ENCODE results near the gene GABRP.
A peak's percentile ranks its signal among the peaks of the same experiment; 100 is the strongest.

Gene GABRP

GRCh38 chr5:170809551-170809950 lies 26.0 kb downstream of the GABRP start:
- TF ChIP-seq, protein P1, sequence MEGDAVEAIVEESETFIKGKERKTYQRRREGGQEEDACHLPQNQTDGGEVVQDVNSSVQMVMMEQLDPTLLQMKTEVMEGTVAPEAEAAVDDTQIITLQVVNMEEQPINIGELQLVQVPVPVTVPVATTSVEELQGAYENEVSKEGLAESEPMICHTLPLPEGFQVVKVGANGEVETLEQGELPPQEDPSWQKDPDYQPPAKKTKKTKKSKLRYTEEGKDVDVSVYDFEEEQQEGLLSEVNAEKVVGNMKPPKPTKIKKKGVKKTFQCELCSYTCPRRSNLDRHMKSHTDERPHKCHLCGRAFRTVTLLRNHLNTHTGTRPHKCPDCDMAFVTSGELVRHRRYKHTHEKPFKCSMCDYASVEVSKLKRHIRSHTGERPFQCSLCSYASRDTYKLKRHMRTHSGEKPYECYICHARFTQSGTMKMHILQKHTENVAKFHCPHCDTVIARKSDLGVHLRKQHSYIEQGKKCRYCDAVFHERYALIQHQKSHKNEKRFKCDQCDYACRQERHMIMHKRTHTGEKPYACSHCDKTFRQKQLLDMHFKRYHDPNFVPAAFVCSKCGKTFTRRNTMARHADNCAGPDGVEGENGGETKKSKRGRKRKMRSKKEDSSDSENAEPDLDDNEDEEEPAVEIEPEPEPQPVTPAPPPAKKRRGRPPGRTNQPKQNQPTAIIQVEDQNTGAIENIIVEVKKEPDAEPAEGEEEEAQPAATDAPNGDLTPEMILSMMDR (IDR thresholded peaks at IDR 0.05): peak; percentile 37
- no peak for TF ChIP-seq ZFX (IDR thresholded peaks at IDR 0.05; ENCODE audit: borderline replicate concordance)
- no peak overlapping the region for H3K27ac ChIP-seq

DNA sequence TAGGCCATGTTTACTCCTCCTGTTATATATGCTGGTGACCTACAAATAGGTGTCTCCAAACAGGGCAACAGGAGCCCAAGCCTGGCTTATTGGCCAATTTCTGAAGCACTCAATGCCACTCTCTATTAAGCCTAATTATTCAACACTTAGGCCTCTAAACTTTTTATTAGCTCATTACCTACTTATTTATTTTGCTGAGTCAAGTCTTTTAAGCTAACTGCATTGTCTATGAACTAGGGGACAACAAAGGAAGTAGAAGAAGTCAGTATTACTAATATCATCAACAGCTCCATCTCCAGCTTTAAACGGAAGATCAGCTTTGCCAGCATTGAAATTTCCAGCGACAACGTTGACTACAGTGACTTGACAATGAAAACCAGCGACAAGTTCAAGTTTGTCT lies 28.2 kb downstream of the GABRP start:
- TF ChIP-seq, protein P1 (IDR thresholded peaks at IDR 0.05): no peak
- TF ChIP-seq ZFX (IDR thresholded peaks at IDR 0.05; ENCODE audit: borderline replicate concordance): no peak

GRCh38 chr5:170813231-170813630 lies 29.7 kb downstream of the GABRP start:
- no peak overlapping the region for H3K27ac ChIP-seq
- TF ChIP-seq ZFX (IDR thresholded peaks at IDR 0.05; ENCODE audit: borderline replicate concordance): no peak
- TF ChIP-seq, protein P1 (IDR thresholded peaks at IDR 0.05): no peak

More for the DNA sequence above, 28.2 kb downstream of the GABRP start:
- no peak overlapping the region for H3K27ac ChIP-seq

DNA sequence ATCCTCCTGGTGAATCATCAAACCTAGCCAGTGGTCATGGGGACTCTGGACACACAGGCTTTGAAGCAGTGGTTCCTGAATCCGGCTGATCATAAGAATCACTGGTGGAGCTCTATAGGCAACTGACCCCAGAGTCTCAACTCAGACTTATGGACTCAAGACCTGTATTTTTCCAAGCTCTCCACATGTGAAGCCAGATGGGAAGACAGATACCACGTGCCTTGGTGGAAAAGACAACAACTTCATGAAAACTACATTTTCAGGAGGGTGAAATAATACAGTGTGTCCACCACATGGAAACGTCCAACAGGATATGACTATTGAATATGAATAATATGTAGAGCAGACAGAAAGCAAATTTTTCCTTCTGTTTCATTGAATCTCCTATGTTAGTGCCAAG lies 33.7 kb downstream of the GABRP start:
- no peak overlapping the region for H3K27ac ChIP-seq
- TF ChIP-seq, protein P1 (IDR thresholded peaks at IDR 0.05): no peak
- TF ChIP-seq ZFX (IDR thresholded peaks at IDR 0.05; ENCODE audit: borderline replicate concordance): no peak

DNA sequence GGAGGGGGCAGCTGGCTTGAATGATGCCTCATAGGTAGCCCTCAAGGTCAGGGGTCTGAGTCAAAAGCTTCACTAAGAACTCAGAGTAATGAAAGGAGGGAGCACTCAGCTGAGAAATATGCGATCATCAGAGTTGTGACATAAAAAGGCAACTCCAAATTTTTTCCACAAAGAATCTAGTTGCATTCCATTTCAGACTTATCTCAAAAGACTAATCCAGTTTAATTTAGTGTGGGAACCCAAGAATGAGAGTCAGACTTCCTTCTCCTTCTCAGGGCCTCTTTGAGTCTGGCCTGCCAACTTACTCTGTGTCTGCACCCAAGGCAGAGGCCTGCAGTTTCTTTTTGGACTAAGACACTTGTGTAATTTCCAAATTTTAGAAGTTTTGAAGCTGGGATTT lies 34.7 kb downstream of the GABRP start:
- no peak for TF ChIP-seq ZFX (IDR thresholded peaks at IDR 0.05; ENCODE audit: borderline replicate concordance)
- TF ChIP-seq, protein P1 (IDR thresholded peaks at IDR 0.05): no peak
- H3K27ac ChIP-seq: no peak overlapping the region

DNA sequence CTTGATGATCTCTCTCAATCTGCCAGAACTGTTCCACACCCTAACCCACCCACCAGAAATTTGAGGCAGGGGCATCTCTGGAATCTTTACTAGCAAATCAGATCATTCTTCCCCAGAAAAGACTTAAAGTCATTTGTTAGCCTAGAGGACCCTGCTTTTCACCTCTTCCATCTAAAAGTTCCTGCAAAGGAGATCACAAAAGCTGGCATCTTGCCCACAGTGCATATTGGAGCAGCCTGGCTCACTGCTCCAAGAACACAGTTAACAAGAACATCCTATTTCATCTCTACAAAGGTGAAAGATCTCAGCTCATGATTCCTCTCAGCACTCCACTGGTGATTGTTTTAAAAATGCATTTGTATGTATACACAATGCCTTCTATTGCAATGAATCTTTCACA lies 36.3 kb downstream of the GABRP start:
- no peak overlapping the region for H3K27ac ChIP-seq
- TF ChIP-seq, protein P1 (IDR thresholded peaks at IDR 0.05): no peak
- TF ChIP-seq ZFX (IDR thresholded peaks at IDR 0.05; ENCODE audit: borderline replicate concordance): no peak

- H3K27ac ChIP-seq: no peak overlapping the region
- TF ChIP-seq, protein P1 (IDR thresholded peaks at IDR 0.05): no peak
- no peak for TF ChIP-seq ZFX (IDR thresholded peaks at IDR 0.05; ENCODE audit: borderline replicate concordance)
Observed at GRCh38 chr5:170821257-170821800, 37.8 kb downstream of the GABRP start.

All from 22Rv1 (cell line).